B cell (primary cell): ENCODE measurements around the gene DAB1. TPM values are rescaled to one million over a fixed set of nuclear protein-coding genes. Genes with fewer than 3 reads are reported as not detected.

Experiments used
- ATAC-seq: fragments of 200-7000 bp; cut with Tn5 transposase; one replicate; pipeline ENCODE4 v1.10.0; 2021; ENCODE audit warnings: low read depth, mild to moderate bottlenecking, moderate number of reproducible peaks, moderate library complexity
- CTCF ChIA-PET: fragments of 350-600 bp; sonication (Branson Sonifier 250); formaldehyde crosslinking; loops from one replicate; lab custom pipeline; 2021; ENCODE audit warnings: antibody characterized with exemption, inconsistent platforms; lab: Charles Lee
- POLR2A ChIA-PET: fragments of 350-600 bp; sonication (Branson Sonifier 250); formaldehyde crosslinking; loops from one replicate; lab custom pipeline; 2021; ENCODE audit warnings: antibody characterized with exemption; lab: Charles Lee
- DNase-seq: peaks from one replicate; pipeline ENCODE4 v3.0.0; 2013
- H2AFZ ChIP-seq: 2 replicates; pipeline ENCODE4 v1.6.1; 2012; ENCODE audit warnings: mild to moderate bottlenecking, low read depth, low read length; ENCODE audit not compliant: insufficient read depth, poor library complexity, severe bottlenecking
- H3K27ac ChIP-seq, 2 donors: 1 replicate in 1 of 2; 2 replicates in 1 of 2; pipeline ENCODE4 v1.5.1; 2012 to 2013; ENCODE audit warnings: low read length in 2 of 2, mild to moderate bottlenecking in 2 of 2, moderate library complexity in 1 of 2
- H3K27me3 ChIP-seq, 4 experiments: fragments of 200-600 bp in 1 of 4; sonication (generic) in 1 of 4; replicated peaks in 1 of 4; 1 replicate in 2 of 4; 2 replicates in 2 of 4; pipeline versions ENCODE4 v1.6.1 to v1.7.0; 2013 to 2016; ENCODE audit warnings: low read length in 3 of 4, mild to moderate bottlenecking in 2 of 4, mixed read lengths in 1 of 4, moderate library complexity in 1 of 4; ENCODE audit not compliant: insufficient read depth in 4 of 4, control insufficient read depth in 3 of 4; ENCODE audit errors: control extremely low read depth in 1 of 4
- H3K36me3 ChIP-seq, 2 experiments: replicated peaks in 1 of 2; 1 replicate in 1 of 2; 2 replicates in 1 of 2; pipeline versions ENCODE4 v1.6.1 to v1.7.1; 2013; ENCODE audit warnings: low read length in 1 of 2; ENCODE audit not compliant: insufficient read depth in 2 of 2, control insufficient read depth in 1 of 2; ENCODE audit errors: control extremely low read depth in 1 of 2, extremely low read depth in 1 of 2
- H3K4me1 ChIP-seq, 2 donors: fragments of 200-600 bp in 1 of 2; sonication (generic) in 1 of 2; 1 replicate in 1 of 2; 2 replicates in 1 of 2; pipeline versions ENCODE4 v1.5.1 to v1.6.1; 2013 to 2017; ENCODE audit warnings: low read length in 2 of 2; ENCODE audit not compliant: control insufficient read depth in 2 of 2, insufficient read depth in 2 of 2
- H3K4me2 ChIP-seq: replicated peaks from 2 replicates; pipeline ENCODE3; 2012; ENCODE audit warnings: mild to moderate bottlenecking, low read depth, low read length; ENCODE audit not compliant: poor library complexity, severe bottlenecking
- H3K4me3 ChIP-seq, 5 experiments: fragments of 200-600 bp in 1 of 5; sonication (generic) in 1 of 5; 1 replicate in 3 of 5; 2 replicates in 2 of 5; pipeline versions ENCODE4 v1.5.1 to v1.7.0; 2011 to 2016; ENCODE audit warnings: low read length in 4 of 5, mild to moderate bottlenecking in 4 of 5, low read depth in 2 of 5, control low read depth in 1 of 5, moderate library complexity in 1 of 5; ENCODE audit not compliant: insufficient read depth in 1 of 5; ENCODE audit errors: control extremely low read depth in 1 of 5, extremely low read depth in 1 of 5
- H3K79me2 ChIP-seq: fragments of 200-600 bp; sonication (generic); one replicate; pipeline ENCODE4 v1.6.0; 2016; ENCODE audit warnings: low read length; ENCODE audit not compliant: control insufficient read depth, insufficient read depth
- H3K9ac ChIP-seq: fragments of 200-600 bp; sonication (generic); 2 replicates; pipeline ENCODE4 v1.6.1; 2017; ENCODE audit warnings: mild to moderate bottlenecking, low read length, moderate library complexity
- H3K9me3 ChIP-seq, 3 donors: one replicate each; pipeline versions ENCODE4 v1.6.1 to v1.7.1; 2013; ENCODE audit warnings: low read length in 2 of 3; ENCODE audit not compliant: control insufficient read depth in 2 of 3, insufficient read depth in 1 of 3; ENCODE audit errors: control extremely low read depth in 1 of 3
- H4K20me1 ChIP-seq: 2 replicates; pipeline ENCODE4 v1.6.0; 2012; ENCODE audit warnings: mild to moderate bottlenecking, low read length; ENCODE audit not compliant: insufficient read depth, control insufficient read depth, poor library complexity, severe bottlenecking
- H3K27ac Mint-ChIP-seq: one replicate; pipeline ENCODE4 v1.8.0; 2021; ENCODE audit warnings: mixed read lengths
- H3K27me3 Mint-ChIP-seq: one replicate; pipeline ENCODE4 v1.8.0; 2021; ENCODE audit warnings: mixed read lengths
- H3K4me1 Mint-ChIP-seq: one replicate; pipeline ENCODE4 v1.8.0; 2021; ENCODE audit warnings: mixed read lengths
- H3K4me3 Mint-ChIP-seq: one replicate; pipeline ENCODE4 v1.8.0; 2021; ENCODE audit warnings: mixed read lengths
- H3K9me3 Mint-ChIP-seq: one replicate; pipeline ENCODE4 v1.8.0; 2022; ENCODE audit warnings: mixed read lengths; ENCODE audit not compliant: insufficient read depth
- EZH2 ChIP-seq: IDR thresholded peaks from 2 replicates; pipeline ENCODE4 v1.6.1; 2012; ENCODE audit warnings: borderline replicate concordance, low read depth, mild to moderate bottlenecking, moderate library complexity, low read length; ENCODE audit not compliant: insufficient read depth, poor library complexity, severe bottlenecking
- WGBS: methylation state at CpG from one replicate; pipeline ENCODE4 v1.1.5; 2013; ENCODE audit warnings: missing lambda C conversion rate; ENCODE audit not compliant: insufficient coverage; 5-methylcytosine and 5-hydroxymethylcytosine counted together
- intact Hi-C: fragments of 100-400 bp; cut with micrococcal nuclease; formaldehyde crosslinking; loops from one replicate; pipeline ENCODE4 v1.10.0; 2022
- polyA plus RNA-seq: library from polyadenylated mRNA; depleted of rRNA; stranded (reverse); fragments of >200 nt; gene quantifications from 2 replicates; pipeline ENCODE4 v1.2.3, GENCODE V29; 2012
- total RNA-seq, 2 donors: library from RNA; stranded (reverse); fragments of 120-200 nt in 1 of 2; gene quantifications; 1 replicate in 1 of 2; 2 replicates in 1 of 2; pipeline versions ENCODE4 v1.2.3 to v1.2.4, GENCODE V29; 2013 to 2022
- TF ChIP-seq, protein P1 (sequence below): fragments of 200-600 bp; IDR thresholded peaks from one replicate; pipeline ENCODE4 v1.8.0; 2022; ENCODE audit warnings: antibody characterized with exemption, mild to moderate bottlenecking

Gene DAB1
- total and polyA plus RNA-seq, 2 donors (not counting 1 experiment from before 2014, with no cell fraction given) = not detected

- no peak for ATAC-seq
- no peak for TF ChIP-seq EZH2
- TF ChIP-seq, protein P1, sequence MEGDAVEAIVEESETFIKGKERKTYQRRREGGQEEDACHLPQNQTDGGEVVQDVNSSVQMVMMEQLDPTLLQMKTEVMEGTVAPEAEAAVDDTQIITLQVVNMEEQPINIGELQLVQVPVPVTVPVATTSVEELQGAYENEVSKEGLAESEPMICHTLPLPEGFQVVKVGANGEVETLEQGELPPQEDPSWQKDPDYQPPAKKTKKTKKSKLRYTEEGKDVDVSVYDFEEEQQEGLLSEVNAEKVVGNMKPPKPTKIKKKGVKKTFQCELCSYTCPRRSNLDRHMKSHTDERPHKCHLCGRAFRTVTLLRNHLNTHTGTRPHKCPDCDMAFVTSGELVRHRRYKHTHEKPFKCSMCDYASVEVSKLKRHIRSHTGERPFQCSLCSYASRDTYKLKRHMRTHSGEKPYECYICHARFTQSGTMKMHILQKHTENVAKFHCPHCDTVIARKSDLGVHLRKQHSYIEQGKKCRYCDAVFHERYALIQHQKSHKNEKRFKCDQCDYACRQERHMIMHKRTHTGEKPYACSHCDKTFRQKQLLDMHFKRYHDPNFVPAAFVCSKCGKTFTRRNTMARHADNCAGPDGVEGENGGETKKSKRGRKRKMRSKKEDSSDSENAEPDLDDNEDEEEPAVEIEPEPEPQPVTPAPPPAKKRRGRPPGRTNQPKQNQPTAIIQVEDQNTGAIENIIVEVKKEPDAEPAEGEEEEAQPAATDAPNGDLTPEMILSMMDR = no peak
- 89% methylated on average over 3 of the region's 3 CpGs for WGBS
Observed at GRCh38 chr1:57341721-57342120, 82.1 kb downstream of the DAB1 start.

GRCh38 chr1:57340334-57341070, 83.4 kb downstream of the DAB1 start:
- Mint-ChIP-seq H3K4me1 (no peaks in the 10 kb centered on the region), H3K27ac (no peak overlapping the region), H3K9me3 (no peaks in the 10 kb centered on the region), H3K27me3 (peaks cover 3% of the 10 kb centered on the region), H3K4me3 (no peak overlapping the region)
- Histone ChIP-seq H3K9me3 (peaks cover 0 to 4% (median 0%) of the 10 kb centered on the region in 3 donors), H3K4me2 (no peak overlapping the region), H3K36me3 (no peaks in the 10 kb centered on the region), H4K20me1 (no peaks in the 10 kb centered on the region), H2AFZ (no peak overlapping the region), H3K27ac (no peak overlapping the region), H3K79me2 (no peaks in the 10 kb centered on the region), H3K4me3 (no peak overlapping the region), H3K9ac (no peak overlapping the region), H3K27me3 (no peaks in the 10 kb centered on the region), H3K4me1 (no peaks in the 10 kb centered on the region)
- ChIA-PET CTCF (no interaction called here), POLR2A (no interaction called here)
- no peak for TF ChIP-seq EZH2
- TF ChIP-seq, protein P1 = no peak
- ATAC-seq (no peak), DNase-seq (no peak)
- intact Hi-C loops = no loop called here
- WGBS = 91% methylated on average over 5 of the region's 6 CpGs

More at GRCh38 chr1:57341721-57342120, 82.1 kb downstream of the DAB1 start:
- no peaks in the 10 kb centered on the region for H3K4me1 ChIP-seq
- peaks cover 0 to 4% (median 1%) of the 10 kb centered on the region in 3 donors for H3K9me3 ChIP-seq
- intact Hi-C loops = no loop called here
- CTCF ChIA-PET = no interaction called here
- no peak overlapping the region for H3K4me2 ChIP-seq
- H3K27me3 ChIP-seq = no peaks in the 10 kb centered on the region
- no peaks in the 10 kb centered on the region for H4K20me1 ChIP-seq
- no peaks in the 10 kb centered on the region for H3K36me3 ChIP-seq
- no peaks in the 10 kb centered on the region for H3K9me3 Mint-ChIP-seq
- POLR2A ChIA-PET = no interaction called here
- no peaks in the 10 kb centered on the region for H3K79me2 ChIP-seq
- no peak overlapping the region for H2AFZ ChIP-seq
- no peak overlapping the region for H3K4me3 ChIP-seq
- H3K27ac ChIP-seq = no peak overlapping the region
- DNase-seq = no peak
- H3K4me1 Mint-ChIP-seq = no peaks in the 10 kb centered on the region
- peaks cover 5% of the 10 kb centered on the region for H3K27me3 Mint-ChIP-seq
- no peak overlapping the region for H3K4me3 Mint-ChIP-seq
- no peak overlapping the region for H3K27ac Mint-ChIP-seq
- H3K9ac ChIP-seq = no peak overlapping the region
